HEK293 (cell line): ENCODE results near the gene SLMAP.

ENCODE experiments used
- CTCF ChIA-PET: fragments of 350-600 bp; formaldehyde crosslinking; extraction: SDS; loops from one replicate; lab custom pipeline; 2021; ENCODE audit warnings: antibody characterized with exemption; lab: Yijun Ruan, JAX
- POLR2A ChIA-PET: fragments of 300-600 bp; formaldehyde crosslinking; extraction: SDS; loops from one replicate; lab custom pipeline; 2020; ENCODE audit warnings: antibody characterized with exemption, inconsistent platforms; lab: Yijun Ruan, JAX
- H3K27ac ChIP-seq: fragments of 200-500 bp; sonication (Bioruptor generic); 2 replicates; pipeline ENCODE4 v1.5.1; 2014; ENCODE audit warnings: low read depth, low read length, control low read depth, inconsistent platforms; ENCODE audit errors: extremely low read depth
- H3K36me3 ChIP-seq, 2 experiments: fragments of 200-500 bp in 1 of 2; sonication (Bioruptor generic) in 1 of 2; 1 replicate in 1 of 2; 2 replicates in 1 of 2; pipeline ENCODE4 v1.5.1; 2014 to 2017; ENCODE audit warnings: inconsistent platforms in 2 of 2, low read length in 2 of 2; ENCODE audit not compliant: control insufficient read depth in 2 of 2, insufficient read depth in 1 of 2
- H3K4me1 ChIP-seq: fragments of 200-500 bp; sonication (Bioruptor generic); 2 replicates; pipeline ENCODE4 v1.5.1; 2014; ENCODE audit warnings: mild to moderate bottlenecking, low read length, inconsistent platforms; ENCODE audit not compliant: control insufficient read depth, insufficient read depth
- H3K4me3 ChIP-seq: 2 replicates; pipeline ENCODE4 v1.5.1; 2011; ENCODE audit warnings: low read depth, mild to moderate bottlenecking, control low read depth, low read length, moderate library complexity
- H3K9me3 ChIP-seq: fragments of 200-500 bp; sonication (Bioruptor generic); 2 replicates; pipeline ENCODE4 v1.5.1; 2014; ENCODE audit warnings: low read depth, low read length, inconsistent platforms; ENCODE audit not compliant: control insufficient read depth, insufficient read depth
- BCL11B ChIP-seq: fragments of 450-650 bp; formaldehyde crosslinking; IDR thresholded peaks from 2 replicates; pipeline ENCODE4 v1.5.1; 2016; ENCODE audit warnings: low read depth, missing biosample characterization, missing genetic modification characterization
- GFI1B ChIP-seq: fragments of 450-650 bp; formaldehyde crosslinking; IDR thresholded peaks from 2 replicates; pipeline ENCODE4 v1.5.1; 2016; ENCODE audit warnings: missing biosample characterization, missing genetic modification characterization
- SCRT1 ChIP-seq: fragments of 450-650 bp; formaldehyde crosslinking; IDR thresholded peaks from 2 replicates; pipeline ENCODE4 v1.5.1; 2016; ENCODE audit warnings: missing biosample characterization, missing genetic modification characterization, borderline replicate concordance
- ZBTB17 ChIP-seq: fragments of 450-650 bp; formaldehyde crosslinking; IDR thresholded peaks from 2 replicates; pipeline ENCODE4 v1.5.1; 2016; ENCODE audit warnings: missing biosample characterization, missing genetic modification characterization
- ZNF155 ChIP-seq: fragments of 450-650 bp; formaldehyde crosslinking; IDR thresholded peaks from 2 replicates; pipeline ENCODE4 v1.5.1; 2016; ENCODE audit warnings: missing biosample characterization, missing genetic modification characterization
- ZNF175 ChIP-seq: fragments of 450-650 bp; formaldehyde crosslinking; IDR thresholded peaks from 2 replicates; pipeline ENCODE4 v1.5.1; 2016; ENCODE audit warnings: missing biosample characterization, missing genetic modification characterization
- ZNF211 ChIP-seq: fragments of 450-650 bp; formaldehyde crosslinking; IDR thresholded peaks from 2 replicates; pipeline ENCODE4 v1.5.1; 2016; ENCODE audit warnings: low read depth, missing biosample characterization, missing genetic modification characterization
- ZNF214 ChIP-seq: fragments of 450-650 bp; formaldehyde crosslinking; IDR thresholded peaks from 2 replicates; pipeline ENCODE4 v1.5.1; 2017; ENCODE audit warnings: missing biosample characterization, mild to moderate bottlenecking, missing genetic modification characterization, borderline replicate concordance
- ZNF274 ChIP-seq, 2 experiments: fragments of 200-500 bp in 1 of 2; fragments of 450-650 bp in 1 of 2; sonication (Bioruptor generic) in 1 of 2; formaldehyde crosslinking in 1 of 2; IDR thresholded peaks; 2 replicates each; pipeline versions ENCODE4 v1.5.1 to v1.6.1; 2014 to 2016; ENCODE audit warnings: borderline replicate concordance in 1 of 2, inconsistent platforms in 1 of 2, low read length in 1 of 2, missing biosample characterization in 1 of 2, missing genetic modification characterization in 1 of 2
- ZNF449 ChIP-seq: fragments of 450-650 bp; formaldehyde crosslinking; IDR thresholded peaks from 2 replicates; pipeline ENCODE4 v1.5.1; 2017; ENCODE audit warnings: missing biosample characterization, mild to moderate bottlenecking, missing genetic modification characterization, moderate library complexity
- ZNF513 ChIP-seq: fragments of 450-650 bp; IDR thresholded peaks from 2 replicates; pipeline ENCODE4 v1.5.1; 2018; ENCODE audit warnings: missing biosample characterization, missing genetic modification characterization
- ZNF626 ChIP-seq: fragments of 450-650 bp; sonication (Bioruptor Pico); formaldehyde crosslinking; IDR thresholded peaks from 2 replicates; pipeline ENCODE4 v1.5.1; 2018; ENCODE audit warnings: missing biosample characterization, missing genetic modification characterization, inconsistent platforms
- ZNF792 ChIP-seq: fragments of 450-650 bp; formaldehyde crosslinking; IDR thresholded peaks from 2 replicates; pipeline ENCODE4 v1.5.1; 2016; ENCODE audit warnings: missing biosample characterization, missing genetic modification characterization
- ZSCAN16 ChIP-seq: fragments of 450-650 bp; formaldehyde crosslinking; IDR thresholded peaks from 2 replicates; pipeline ENCODE4 v1.5.1; 2016; ENCODE audit warnings: missing biosample characterization, missing genetic modification characterization
- TF ChIP-seq, protein P1 (sequence below): fragments of 450-650 bp; formaldehyde crosslinking; IDR thresholded peaks from 2 replicates; pipeline ENCODE4 v1.5.1; 2016; ENCODE audit warnings: missing biosample characterization, missing genetic modification characterization
- TF ChIP-seq, protein P2 (sequence below): fragments of 450-650 bp; formaldehyde crosslinking; IDR thresholded peaks from 2 replicates; pipeline ENCODE4 v1.5.1; 2016; ENCODE audit warnings: missing biosample characterization, missing genetic modification characterization, borderline replicate concordance
- TF ChIP-seq, protein P3 (sequence below): fragments of 450-650 bp; formaldehyde crosslinking; conservative IDR thresholded peaks from 2 replicates; pipeline ENCODE4 v1.5.1; 2016; ENCODE audit warnings: low read depth, missing biosample characterization, missing genetic modification characterization
- TF ChIP-seq, protein P4 (sequence below): fragments of 450-650 bp; formaldehyde crosslinking; IDR thresholded peaks from 2 replicates; pipeline ENCODE4 v1.5.1; 2016; ENCODE audit warnings: missing biosample characterization, missing genetic modification characterization

Gene SLMAP

GRCh38 chr3:57785446-57785845 is 29.3 kb downstream of the SLMAP start:
- no peaks in the 10 kb centered on the region for H3K9me3 ChIP-seq
- TF ChIP-seq ZSCAN16 (tag by site-specific recombination): no peak
- no peak for TF ChIP-seq ZBTB17
- no peak for TF ChIP-seq GFI1B
- TF ChIP-seq, protein P1, sequence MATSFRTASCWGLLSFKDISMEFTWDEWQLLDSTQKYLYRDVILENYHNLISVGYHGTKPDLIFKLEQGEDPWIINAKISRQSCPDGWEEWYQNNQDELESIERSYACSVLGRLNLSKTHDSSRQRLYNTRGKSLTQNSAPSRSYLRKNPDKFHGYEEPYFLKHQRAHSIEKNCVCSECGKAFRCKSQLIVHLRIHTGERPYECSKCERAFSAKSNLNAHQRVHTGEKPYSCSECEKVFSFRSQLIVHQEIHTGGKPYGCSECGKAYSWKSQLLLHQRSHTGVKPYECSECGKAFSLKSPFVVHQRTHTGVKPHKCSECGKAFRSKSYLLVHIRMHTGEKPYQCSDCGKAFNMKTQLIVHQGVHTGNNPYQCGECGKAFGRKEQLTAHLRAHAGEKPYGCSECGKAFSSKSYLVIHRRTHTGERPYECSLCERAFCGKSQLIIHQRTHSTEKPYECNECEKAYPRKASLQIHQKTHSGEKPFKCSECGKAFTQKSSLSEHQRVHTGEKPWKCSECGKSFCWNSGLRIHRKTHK: no peak
- TF ChIP-seq ZNF792 (tag by site-specific recombination): no peak
- no peak for TF ChIP-seq SCRT1 (tag by site-specific recombination)
- no peak for TF ChIP-seq ZNF513 (tag by site-specific recombination)
- no peak for TF ChIP-seq ZNF626 (tag by site-specific recombination)
- TF ChIP-seq, protein P2, sequence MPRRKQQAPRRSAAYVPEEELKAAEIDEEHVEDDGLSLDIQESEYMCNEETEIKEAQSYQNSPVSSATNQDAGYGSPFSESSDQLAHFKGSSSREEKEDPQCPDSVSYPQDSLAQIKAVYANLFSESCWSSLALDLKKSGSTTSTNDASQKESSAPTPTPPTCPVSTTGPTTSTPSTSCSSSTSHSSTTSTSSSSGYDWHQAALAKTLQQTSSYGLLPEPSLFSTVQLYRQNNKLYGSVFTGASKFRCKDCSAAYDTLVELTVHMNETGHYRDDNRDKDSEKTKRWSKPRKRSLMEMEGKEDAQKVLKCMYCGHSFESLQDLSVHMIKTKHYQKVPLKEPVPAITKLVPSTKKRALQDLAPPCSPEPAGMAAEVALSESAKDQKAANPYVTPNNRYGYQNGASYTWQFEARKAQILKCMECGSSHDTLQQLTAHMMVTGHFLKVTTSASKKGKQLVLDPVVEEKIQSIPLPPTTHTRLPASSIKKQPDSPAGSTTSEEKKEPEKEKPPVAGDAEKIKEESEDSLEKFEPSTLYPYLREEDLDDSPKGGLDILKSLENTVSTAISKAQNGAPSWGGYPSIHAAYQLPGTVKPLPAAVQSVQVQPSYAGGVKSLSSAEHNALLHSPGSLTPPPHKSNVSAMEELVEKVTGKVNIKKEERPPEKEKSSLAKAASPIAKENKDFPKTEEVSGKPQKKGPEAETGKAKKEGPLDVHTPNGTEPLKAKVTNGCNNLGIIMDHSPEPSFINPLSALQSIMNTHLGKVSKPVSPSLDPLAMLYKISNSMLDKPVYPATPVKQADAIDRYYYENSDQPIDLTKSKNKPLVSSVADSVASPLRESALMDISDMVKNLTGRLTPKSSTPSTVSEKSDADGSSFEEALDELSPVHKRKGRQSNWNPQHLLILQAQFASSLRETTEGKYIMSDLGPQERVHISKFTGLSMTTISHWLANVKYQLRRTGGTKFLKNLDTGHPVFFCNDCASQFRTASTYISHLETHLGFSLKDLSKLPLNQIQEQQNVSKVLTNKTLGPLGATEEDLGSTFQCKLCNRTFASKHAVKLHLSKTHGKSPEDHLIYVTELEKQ (tag by site-specific recombination): no peak
- TF ChIP-seq, protein P3, sequence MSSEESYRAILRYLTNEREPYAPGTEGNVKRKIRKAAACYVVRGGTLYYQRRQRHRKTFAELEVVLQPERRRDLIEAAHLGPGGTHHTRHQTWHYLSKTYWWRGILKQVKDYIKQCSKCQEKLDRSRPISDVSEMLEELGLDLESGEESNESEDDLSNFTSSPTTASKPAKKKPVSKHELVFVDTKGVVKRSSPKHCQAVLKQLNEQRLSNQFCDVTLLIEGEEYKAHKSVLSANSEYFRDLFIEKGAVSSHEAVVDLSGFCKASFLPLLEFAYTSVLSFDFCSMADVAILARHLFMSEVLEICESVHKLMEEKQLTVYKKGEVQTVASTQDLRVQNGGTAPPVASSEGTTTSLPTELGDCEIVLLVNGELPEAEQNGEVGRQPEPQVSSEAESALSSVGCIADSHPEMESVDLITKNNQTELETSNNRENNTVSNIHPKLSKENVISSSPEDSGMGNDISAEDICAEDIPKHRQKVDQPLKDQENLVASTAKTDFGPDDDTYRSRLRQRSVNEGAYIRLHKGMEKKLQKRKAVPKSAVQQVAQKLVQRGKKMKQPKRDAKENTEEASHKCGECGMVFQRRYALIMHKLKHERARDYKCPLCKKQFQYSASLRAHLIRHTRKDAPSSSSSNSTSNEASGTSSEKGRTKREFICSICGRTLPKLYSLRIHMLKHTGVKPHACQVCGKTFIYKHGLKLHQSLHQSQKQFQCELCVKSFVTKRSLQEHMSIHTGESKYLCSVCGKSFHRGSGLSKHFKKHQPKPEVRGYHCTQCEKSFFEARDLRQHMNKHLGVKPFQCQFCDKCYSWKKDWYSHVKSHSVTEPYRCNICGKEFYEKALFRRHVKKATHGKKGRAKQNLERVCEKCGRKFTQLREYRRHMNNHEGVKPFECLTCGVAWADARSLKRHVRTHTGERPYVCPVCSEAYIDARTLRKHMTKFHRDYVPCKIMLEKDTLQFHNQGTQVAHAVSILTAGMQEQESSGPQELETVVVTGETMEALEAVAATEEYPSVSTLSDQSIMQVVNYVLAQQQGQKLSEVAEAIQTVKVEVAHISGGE: no peak
- no peak for TF ChIP-seq ZNF214
- no peak for TF ChIP-seq ZNF211
- no peak for TF ChIP-seq ZNF175 (tag by site-specific recombination)
- no peak for TF ChIP-seq BCL11B (tag by site-specific recombination)
- TF ChIP-seq ZNF449 (tag by site-specific recombination): no peak
- no peak for TF ChIP-seq ZNF155 (tag by site-specific recombination)
- no peak for TF ChIP-seq ZNF274 (IDR thresholded peaks at IDR 0.05; ENCODE audit: low read length)
- no peak for TF ChIP-seq ZNF274 (tag by site-specific recombination; IDR thresholded peaks at IDR 0.05; ENCODE audit: borderline replicate concordance)
- TF ChIP-seq, protein P4, sequence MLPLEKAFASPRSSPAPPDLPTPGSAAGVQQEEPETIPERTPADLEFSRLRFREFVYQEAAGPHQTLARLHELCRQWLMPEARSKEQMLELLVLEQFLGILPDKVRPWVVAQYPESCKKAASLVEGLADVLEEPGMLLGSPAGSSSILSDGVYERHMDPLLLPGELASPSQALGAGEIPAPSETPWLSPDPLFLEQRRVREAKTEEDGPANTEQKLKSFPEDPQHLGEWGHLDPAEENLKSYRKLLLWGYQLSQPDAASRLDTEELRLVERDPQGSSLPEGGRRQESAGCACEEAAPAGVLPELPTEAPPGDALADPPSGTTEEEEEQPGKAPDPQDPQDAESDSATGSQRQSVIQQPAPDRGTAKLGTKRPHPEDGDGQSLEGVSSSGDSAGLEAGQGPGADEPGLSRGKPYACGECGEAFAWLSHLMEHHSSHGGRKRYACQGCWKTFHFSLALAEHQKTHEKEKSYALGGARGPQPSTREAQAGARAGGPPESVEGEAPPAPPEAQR (tag by site-specific recombination): no peak
- H3K4me1 ChIP-seq: no peaks in the 10 kb centered on the region; the same call in 1 of the 2 replicates
- no peaks in the 10 kb centered on the region for H3K36me3 ChIP-seq
- H3K4me3 ChIP-seq: no peak overlapping the region
- ChIA-PET CTCF (no interaction called here), POLR2A (no interaction called here)
- H3K27ac ChIP-seq: no peak overlapping the region
